ENCODE data around the gene MRPS21.
"Not testable (repeated sequence)": the region's sequence is repeated elsewhere in the genome, so short reads cannot be mapped to it uniquely, and the experiment has no call there.

MRPS21 gene

GRCh38 chr1:150281758-150282557 is 11.7 kb upstream of the MRPS21 start, which contains the start of gene CIART:
Gene CIART, plus strand, starts transcription at chr1:150282554. Its CDS starts 714 bp downstream, at chr1:150283268.
- DNase-seq: peak; percentile 62

GRCh38 chr1:150282558-150282958 is 11.1 kb upstream of the MRPS21 start:
- no peak for DNase-seq

- DNase-seq: no peak
Measured at GRCh38 chr1:150283260-150283659, 10.4 kb upstream of the MRPS21 start.

- no peak for DNase-seq
Measured at GRCh38 chr1:150288382-150288781, 5.3 kb upstream of the MRPS21 start.

DNA sequence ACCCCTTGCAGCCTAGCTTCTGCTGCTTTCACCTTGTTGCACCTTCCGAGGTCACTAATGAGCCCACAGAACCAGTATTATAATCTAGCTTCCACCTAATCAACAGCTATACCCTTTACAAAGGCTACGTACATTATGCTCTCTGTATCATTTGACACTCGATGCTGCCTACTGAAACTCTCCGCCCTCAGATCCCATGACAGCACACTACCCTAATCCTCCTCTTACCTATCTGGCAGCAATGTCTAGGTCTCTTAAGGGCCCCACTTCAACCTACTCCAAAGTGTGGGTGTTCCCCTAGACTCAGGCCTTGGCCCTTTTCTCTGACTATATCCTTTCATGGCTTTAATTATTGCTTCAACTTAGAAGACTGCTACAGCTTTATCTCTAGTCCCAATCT is 4.8 kb upstream of the MRPS21 start:
- no peak for DNase-seq

GRCh38 chr1:150295476-150295875 is 1.8 kb downstream of the MRPS21 start:
- DNase-seq: no peak

- DNase-seq: no peak
Measured at GRCh38 chr1:150299716-150300115, 6.1 kb downstream of the MRPS21 start.

DNA sequence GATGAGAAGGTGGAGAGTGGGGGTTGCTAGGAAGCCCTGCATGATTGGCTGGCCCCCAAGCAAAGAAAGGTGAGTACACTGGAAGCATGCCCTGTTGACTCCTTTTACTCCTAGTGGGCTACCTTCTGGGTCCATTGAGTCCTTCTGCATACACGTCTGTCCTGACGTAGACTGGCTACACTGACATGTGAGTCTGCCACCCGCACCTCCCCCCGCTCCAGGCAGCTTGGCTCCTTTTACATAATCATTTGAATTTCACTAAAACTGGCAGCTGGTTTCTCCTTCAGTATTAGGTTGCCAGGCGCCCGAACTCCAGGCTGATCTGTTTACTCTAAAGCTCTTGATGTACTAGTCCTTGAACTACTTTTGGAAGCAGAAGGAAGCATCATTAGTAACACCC is 8.7 kb downstream of the MRPS21 start:
- DNase-seq: no peak

DNA sequence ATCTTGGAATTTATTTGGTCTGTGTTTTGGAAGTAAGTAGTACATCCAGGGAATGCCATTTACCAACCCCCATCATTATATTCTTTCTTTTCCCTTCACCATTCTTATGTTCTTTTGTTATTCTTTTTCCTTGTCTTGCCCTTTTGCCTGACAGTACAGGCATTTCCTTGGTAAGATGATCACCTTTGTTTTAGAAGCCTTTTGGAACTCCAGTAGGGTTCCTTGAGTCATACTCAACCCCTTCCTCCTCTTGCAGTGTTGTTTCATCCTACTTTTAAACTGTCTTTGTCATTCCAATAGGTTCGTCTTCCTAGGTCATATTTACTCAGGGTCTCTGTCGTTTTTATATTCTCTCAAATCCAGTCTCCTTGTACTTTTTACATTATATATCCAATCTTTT is 9.2 kb downstream of the MRPS21 start:
- no peak for DNase-seq

GRCh38 chr1:150308585-150308984 is 14.9 kb downstream of the MRPS21 start:
- DNase-seq: not testable (repeated sequence)

DNA sequence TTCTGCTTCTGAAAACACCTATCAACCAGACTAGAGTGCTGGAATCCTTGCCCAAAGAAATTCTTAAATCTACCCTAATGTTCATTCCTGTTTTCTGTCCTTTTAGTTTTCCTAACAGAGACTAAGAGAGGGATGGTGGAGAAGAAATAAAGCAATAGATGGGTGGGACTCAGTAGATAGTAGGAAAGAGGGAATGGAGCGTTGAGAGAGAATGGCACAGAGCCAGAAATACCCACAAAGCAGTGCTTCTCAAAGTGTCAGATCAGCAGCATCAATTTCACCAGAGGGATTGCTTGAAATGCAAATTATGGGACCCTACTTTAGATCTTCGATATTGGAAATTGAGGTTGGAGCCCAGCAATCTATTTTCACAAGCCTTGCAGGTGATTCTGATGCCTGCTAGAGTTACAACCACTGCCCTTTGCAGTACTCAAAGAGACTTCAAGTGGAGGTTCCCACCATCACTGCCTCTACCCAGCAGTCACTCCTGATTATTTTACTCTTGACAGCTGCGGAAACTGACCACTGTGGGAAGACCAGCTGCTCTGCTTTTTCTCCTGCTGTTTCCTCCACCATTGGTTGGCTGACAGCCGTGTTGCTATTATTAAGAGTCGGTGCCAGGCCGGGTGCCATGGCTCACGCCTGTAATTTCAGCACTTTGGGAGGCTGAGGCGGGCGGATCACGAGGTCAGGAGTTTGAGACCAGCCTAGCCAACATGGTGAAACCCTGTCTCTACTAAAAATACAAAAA is 16.3 kb downstream of the MRPS21 start:
- DNase-seq: no peak

DNA sequence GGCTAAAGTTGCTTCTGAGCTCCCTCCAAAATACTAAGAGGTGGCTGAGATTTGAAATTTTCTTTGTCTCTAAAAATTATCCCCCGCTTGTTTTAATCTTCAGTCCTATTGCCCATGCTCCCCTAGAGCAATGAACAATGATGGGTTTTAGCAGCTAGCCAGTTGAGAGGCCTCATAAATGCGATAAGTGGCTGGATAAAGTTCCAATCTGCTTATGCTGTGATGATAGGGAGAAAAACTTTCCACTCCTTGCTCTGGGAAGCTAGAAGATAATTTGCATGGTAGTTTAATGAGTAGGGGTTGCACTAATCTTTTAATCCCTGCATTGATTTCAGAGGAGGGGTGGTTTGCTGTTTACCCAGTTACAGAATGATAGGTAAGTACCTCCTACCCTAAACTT is 18.1 kb downstream of the MRPS21 start:
- DNase-seq: no peak

- not testable (repeated sequence) for DNase-seq
Measured at GRCh38 chr1:150314691-150315090, 21.0 kb downstream of the MRPS21 start.

DNA sequence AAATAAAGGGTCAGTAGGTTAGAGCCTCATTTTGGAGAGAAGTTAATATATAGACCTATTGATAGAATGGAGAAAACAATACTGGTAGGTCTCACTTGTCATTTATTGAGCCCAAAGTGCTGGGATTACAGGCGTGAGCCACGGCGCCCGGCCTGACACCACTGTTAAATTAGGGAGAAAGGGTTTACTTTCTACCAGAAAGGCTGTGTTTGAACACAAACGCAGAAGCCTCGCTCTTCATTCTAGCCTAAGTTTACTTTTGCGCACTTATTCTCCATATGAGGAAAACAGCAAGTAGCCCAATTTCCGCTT is 27.0 kb downstream of the MRPS21 start:
- DNase-seq: no peak

DNA sequence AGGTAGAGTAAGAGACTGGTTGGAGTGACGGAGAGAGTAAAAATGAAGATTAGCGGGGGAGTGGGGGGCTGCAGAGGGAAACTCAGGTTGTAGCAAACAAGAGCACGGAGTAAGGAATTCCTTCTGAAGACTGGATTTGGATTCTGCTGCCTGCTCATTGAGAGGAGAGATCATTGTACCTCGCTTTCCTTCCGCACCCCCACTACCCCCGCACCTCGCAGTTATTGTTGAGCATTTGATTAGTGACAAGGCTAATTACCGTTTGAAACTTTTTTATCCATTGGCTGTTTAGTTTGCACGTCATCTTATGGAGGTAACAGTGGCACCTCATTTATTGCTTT is 28.1 kb downstream of the MRPS21 start:
- DNase-seq: no peak

DNA sequence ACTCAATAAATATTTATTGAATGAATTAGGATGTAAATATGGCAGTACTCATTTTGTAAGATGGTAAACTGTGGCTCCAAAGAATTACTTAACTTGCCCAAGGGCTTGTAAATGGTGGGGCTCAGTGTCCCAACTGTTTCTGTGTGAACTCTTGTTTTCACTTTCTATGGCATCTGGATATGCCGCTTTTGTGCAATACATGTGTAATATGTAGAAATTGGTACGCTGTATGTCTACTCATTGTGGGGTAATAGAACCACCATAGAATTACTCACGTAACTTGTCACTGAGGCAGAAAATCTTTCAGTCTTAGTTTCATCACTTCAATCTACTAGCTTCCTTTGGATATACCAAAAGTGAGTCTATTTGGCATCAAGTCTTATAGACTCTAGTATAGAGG is 28.6 kb downstream of the MRPS21 start:
- DNase-seq: no peak

DNA sequence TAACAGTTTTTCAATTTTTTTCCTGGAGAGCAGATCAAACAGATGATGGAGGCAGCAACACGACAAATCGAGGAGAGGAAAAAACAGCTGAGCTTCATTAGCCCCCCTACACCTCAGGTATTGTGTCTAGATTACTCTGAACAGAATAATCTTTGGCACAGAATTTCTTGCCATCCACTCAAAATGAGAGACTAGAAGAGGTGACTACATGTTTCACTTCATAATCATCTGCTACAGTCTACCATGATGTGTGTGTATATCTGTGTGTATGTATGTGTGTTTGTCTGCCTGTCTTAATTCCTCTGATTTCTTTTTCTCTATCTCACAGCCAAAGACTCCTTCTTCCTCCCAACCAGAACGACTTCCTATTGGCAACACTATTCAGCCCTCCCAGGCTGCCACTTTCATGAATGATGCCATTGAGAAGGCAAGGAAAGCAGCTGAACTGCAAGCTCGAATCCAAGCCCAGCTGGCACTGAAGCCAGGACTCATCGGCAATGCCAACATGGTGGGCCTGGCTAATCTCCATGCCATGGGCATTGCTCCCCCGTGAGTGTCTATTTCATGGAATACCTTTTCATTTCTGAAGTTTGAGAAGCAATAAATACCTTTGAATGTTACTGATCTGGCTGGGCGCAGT is 39.1 kb downstream of the MRPS21 start:
- no peak for DNase-seq

DNA sequence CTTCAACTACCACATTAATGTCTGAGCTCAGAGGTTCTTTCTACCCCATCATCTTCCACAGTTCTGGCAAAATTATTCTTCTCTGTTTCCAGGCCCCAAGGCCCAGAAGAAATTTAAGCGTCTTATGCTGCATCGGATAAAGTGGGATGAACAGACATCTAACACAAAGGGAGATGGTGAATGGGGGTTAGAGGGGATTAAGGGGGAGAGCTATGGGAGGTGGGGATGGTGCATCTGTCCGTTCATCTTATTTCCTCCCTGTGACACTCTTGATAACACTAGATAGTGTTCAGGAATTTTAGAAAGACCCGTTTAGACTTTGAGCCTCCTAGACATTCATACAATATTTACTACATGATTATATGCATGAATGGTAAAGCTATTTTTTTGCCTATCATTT is 52.7 kb downstream of the MRPS21 start:
- DNase-seq: no peak

- DNase-seq: no peak
Measured at GRCh38 chr1:150352866-150353265, 59.2 kb downstream of the MRPS21 start.

Data from stimulated activated CD4-positive, alpha-beta T cell treated with anti-CD3 and anti-CD28 coated beads, Interleukin-12 subunit alpha, Interleukin-12 subunit beta, amount 100 ng/mL, for 4 hours (primary cell).